ENCODE measurements around the gene POLR1B. TPM values are rescaled to one million over a fixed set of nuclear protein-coding genes. Genes with fewer than 3 reads are reported as not detected.

Gene POLR1B
- total RNA-seq, 1 donor from 2014 or later, result 40.8 TPM

- peak; percentile 30 for TF ChIP-seq CTCF (IDR thresholded peaks at IDR 0.05; ENCODE audit: insufficient read depth, low read length, severe bottlenecking)
- DNase-seq (ENCODE audit: low read depth) (peak; percentile 66), FAIRE-seq (no peak)
- peaks cover 2% of the 10 kb centered on the region for H3K36me3 ChIP-seq (ENCODE audit: control insufficient read depth, insufficient read depth, low read length)
- no peak overlapping the region for H3K4me3 ChIP-seq (ENCODE audit: low read depth, low read length)
- no peaks in the 10 kb centered on the region for H3K27me3 ChIP-seq (ENCODE audit: control insufficient read depth, insufficient read depth, low read length)
Observed at GRCh38 chr2:112582314-112582746, 40.1 kb downstream of the POLR1B start.

DNA sequence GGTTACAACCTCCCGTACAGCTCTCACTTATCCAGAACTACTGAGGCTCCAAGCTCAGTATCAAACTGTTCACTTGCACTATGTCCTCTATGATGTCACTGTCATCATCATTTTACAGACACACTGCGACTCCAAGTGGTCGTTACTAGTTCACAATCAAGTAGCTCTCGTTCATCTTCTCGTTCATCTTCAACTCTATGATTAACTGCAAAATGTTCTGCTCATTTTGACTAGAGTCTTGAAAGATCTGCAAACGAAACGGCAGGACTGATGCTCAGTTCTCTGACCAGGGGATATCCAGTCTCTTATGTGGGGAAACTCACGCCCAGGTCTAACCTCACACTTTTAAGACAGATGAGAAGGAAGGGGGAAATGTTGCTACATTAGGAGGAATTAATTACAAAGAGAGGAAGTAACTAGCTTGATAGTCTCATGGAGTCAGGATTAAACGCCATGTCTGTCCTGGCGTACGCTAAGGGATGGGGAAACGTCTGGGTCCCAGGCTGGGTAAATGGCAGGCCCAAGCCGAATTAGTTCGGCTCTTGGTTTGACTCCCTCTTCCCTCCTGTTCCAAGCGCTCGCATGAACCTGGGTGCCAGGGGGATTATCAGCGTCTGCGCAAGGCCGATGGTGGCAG, 41.4 kb downstream of the POLR1B start:
- Histone ChIP-seq H3K36me3 (ENCODE audit: control insufficient read depth, insufficient read depth, low read length) (peaks cover 3% of the 10 kb centered on the region), H3K4me3 (ENCODE audit: low read depth, low read length) (peak overlapping the region; percentile 67), H3K27me3 (ENCODE audit: control insufficient read depth, insufficient read depth, low read length) (no peaks in the 10 kb centered on the region)
- no peak for TF ChIP-seq CTCF (IDR thresholded peaks at IDR 0.05; ENCODE audit: insufficient read depth, low read length, severe bottlenecking)
- DNase-seq (ENCODE audit: low read depth) (peak; percentile 9), FAIRE-seq (no peak)

GRCh38 chr2:112584134-112584890, 42.0 kb downstream of the POLR1B start, which contains the start of gene CHCHD5:
Gene CHCHD5, plus strand, starts transcription at chr2:112584609. Its CDS starts 39 bp downstream, at chr2:112584648.
- FAIRE-seq, result no peak
- Histone ChIP-seq H3K36me3 (ENCODE audit: control insufficient read depth, insufficient read depth, low read length) (peaks cover 3% of the 10 kb centered on the region), H3K4me3 (ENCODE audit: low read depth, low read length) (peak within 1 kb of the TSS; percentile 67), H3K27me3 (ENCODE audit: control insufficient read depth, insufficient read depth, low read length) (no peaks in the 10 kb centered on the region)
- DNase-seq (ENCODE audit: low read depth), result peak; percentile 91
- TF ChIP-seq CTCF (IDR thresholded peaks at IDR 0.05; ENCODE audit: insufficient read depth, low read length, severe bottlenecking), result peak; percentile 8

- TF ChIP-seq CTCF (IDR thresholded peaks at IDR 0.05; ENCODE audit: insufficient read depth, low read length, severe bottlenecking), result no peak
- peaks cover 3% of the 10 kb centered on the region for H3K36me3 ChIP-seq (ENCODE audit: control insufficient read depth, insufficient read depth, low read length)
- H3K4me3 ChIP-seq (ENCODE audit: low read depth, low read length), result peak overlapping the region; percentile 67
- DNase-seq (ENCODE audit: low read depth) (no peak), FAIRE-seq (no peak)
- H3K27me3 ChIP-seq (ENCODE audit: control insufficient read depth, insufficient read depth, low read length), result no peaks in the 10 kb centered on the region
Observed at GRCh38 chr2:112584891-112585250, 42.6 kb downstream of the POLR1B start.

DNA sequence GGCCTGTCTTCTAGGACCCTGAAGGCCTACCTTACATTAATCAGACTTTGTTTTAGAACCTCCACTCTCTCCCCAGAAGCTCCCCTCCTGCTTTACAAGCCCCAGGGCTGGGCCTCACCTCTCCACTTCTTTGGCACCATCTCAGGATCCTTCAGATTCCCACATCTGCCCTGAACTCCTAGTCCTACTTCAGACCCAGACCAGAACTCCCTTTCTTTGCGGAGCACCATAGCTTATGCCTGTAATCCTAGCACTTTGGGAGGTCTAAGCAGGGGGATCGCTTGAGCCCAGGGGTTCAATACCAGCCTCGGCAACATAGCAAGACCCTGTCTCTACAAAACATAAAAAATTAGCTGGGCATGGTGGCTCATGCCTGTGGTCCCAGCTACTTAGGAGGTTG, 43.1 kb downstream of the POLR1B start:
- TF ChIP-seq CTCF (IDR thresholded peaks at IDR 0.05; ENCODE audit: insufficient read depth, low read length, severe bottlenecking), result no peak
- no peak for FAIRE-seq

More for the DNA sequence above, 43.1 kb downstream of the POLR1B start:
- no peaks in the 10 kb centered on the region for H3K27me3 ChIP-seq (ENCODE audit: control insufficient read depth, insufficient read depth, low read length)
- DNase-seq (ENCODE audit: low read depth), result no peak
- H3K36me3 ChIP-seq (ENCODE audit: control insufficient read depth, insufficient read depth, low read length), result peaks cover 3% of the 10 kb centered on the region
- H3K4me3 ChIP-seq (ENCODE audit: low read depth, low read length), result no peak overlapping the region

All from bronchial epithelial cell (primary cell).